ENCODE data around the gene MTM1.

The MTM1 gene

GRCh38 chrX:150607201-150607600, 38.8 kb downstream of the MTM1 start:
- DNase-seq: no peak

GRCh38 chrX:150610043-150610442, 41.6 kb downstream of the MTM1 start:
- DNase-seq: no peak

- no peak for DNase-seq
Observed at GRCh38 chrX:150610446-150610845, 42.0 kb downstream of the MTM1 start.

GRCh38 chrX:150615356-150615755, 46.9 kb downstream of the MTM1 start:
- no peak for DNase-seq

GRCh38 chrX:150616179-150616862, 47.9 kb downstream of the MTM1 start:
- DNase-seq: no peak

- DNase-seq: no peak
Observed at GRCh38 chrX:150616863-150617198, 48.4 kb downstream of the MTM1 start.

- DNase-seq: no peak
Observed at GRCh38 chrX:150621652-150622051, 53.2 kb downstream of the MTM1 start.

GRCh38 chrX:150623583-150623982, 55.2 kb downstream of the MTM1 start:
- DNase-seq: no peak

GRCh38 chrX:150625097-150625496, 56.7 kb downstream of the MTM1 start:
- no peak for DNase-seq

- no peak for DNase-seq
Observed at GRCh38 chrX:150625875-150626274, 57.5 kb downstream of the MTM1 start.

- DNase-seq: no peak
Observed at GRCh38 chrX:150627957-150628356, 59.5 kb downstream of the MTM1 start.

GRCh38 chrX:150635952-150636351, 67.5 kb downstream of the MTM1 start:
- DNase-seq: no peak

GRCh38 chrX:150642423-150642822, 74.0 kb downstream of the MTM1 start:
- DNase-seq: no peak

GRCh38 chrX:150643271-150643670, 74.8 kb downstream of the MTM1 start:
- peak; percentile 3 for DNase-seq

- no peak for DNase-seq
Observed at GRCh38 chrX:150643958-150644357, 75.5 kb downstream of the MTM1 start.

GRCh38 chrX:150644422-150644821, 76.0 kb downstream of the MTM1 start:
- no peak for DNase-seq

- no peak for DNase-seq
Observed at GRCh38 chrX:150647331-150647730, 78.9 kb downstream of the MTM1 start.

GRCh38 chrX:150648296-150648940, 80.0 kb downstream of the MTM1 start:
- no peak for DNase-seq

- DNase-seq: peak; percentile 2
Observed at GRCh38 chrX:150649096-150649870, 80.9 kb downstream of the MTM1 start.

GRCh38 chrX:150651906-150652305, 83.5 kb downstream of the MTM1 start:
- no peak for DNase-seq

- no peak for DNase-seq
Observed at GRCh38 chrX:150655788-150656187, 87.4 kb downstream of the MTM1 start.

GRCh38 chrX:150663073-150663472, 94.7 kb downstream of the MTM1 start:
- no peak for DNase-seq

- peak; percentile 28 for DNase-seq
Observed at GRCh38 chrX:150664290-150664689, 95.9 kb downstream of the MTM1 start.

GRCh38 chrX:150676221-150676620, 107.8 kb downstream of the MTM1 start:
- no peak for DNase-seq

All from NCI-H1694 treated with DMSO at 0.1 percent for 48 hours (cell line).